GM21786 (cell line): Measurements from ENCODE around the gene RASD1.
"Not testable (repeated sequence)": the region's sequence is repeated elsewhere in the genome, so short reads cannot be mapped to it uniquely, and the experiment has no call there.

Experiments used
- ATAC-seq: cut with Tn5 transposase; IDR thresholded peaks from one replicate; pipeline ENCODE4 v1.9.1; 2021; ENCODE audit not compliant: unreplicated experiment

The RASD1 gene

GRCh38 chr17:17472333-17472920 is 23.8 kb downstream of the RASD1 start:
- no peak for ATAC-seq

DNA sequence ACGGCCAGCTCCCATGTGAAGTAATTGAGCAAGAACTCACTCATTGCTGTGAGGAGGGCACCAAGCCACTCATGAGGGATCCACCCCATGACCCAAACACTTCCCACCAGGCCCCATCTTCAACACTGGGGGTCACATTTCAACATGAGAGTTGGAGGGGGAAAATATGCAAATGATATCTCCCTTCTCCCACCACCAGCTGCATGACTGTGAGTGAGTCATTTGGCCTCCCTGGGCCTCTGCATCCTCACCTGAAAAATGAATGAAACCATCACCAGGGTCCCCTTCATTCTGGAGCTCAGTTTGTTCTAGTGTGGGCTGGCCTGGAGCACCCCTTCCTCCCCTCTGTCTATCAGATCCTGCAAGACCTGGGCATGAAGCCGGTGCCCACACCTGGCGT is 26.2 kb downstream of the RASD1 start:
- no peak for ATAC-seq

GRCh38 chr17:17469358-17469757 is 26.8 kb downstream of the RASD1 start:
- no peak for ATAC-seq

DNA sequence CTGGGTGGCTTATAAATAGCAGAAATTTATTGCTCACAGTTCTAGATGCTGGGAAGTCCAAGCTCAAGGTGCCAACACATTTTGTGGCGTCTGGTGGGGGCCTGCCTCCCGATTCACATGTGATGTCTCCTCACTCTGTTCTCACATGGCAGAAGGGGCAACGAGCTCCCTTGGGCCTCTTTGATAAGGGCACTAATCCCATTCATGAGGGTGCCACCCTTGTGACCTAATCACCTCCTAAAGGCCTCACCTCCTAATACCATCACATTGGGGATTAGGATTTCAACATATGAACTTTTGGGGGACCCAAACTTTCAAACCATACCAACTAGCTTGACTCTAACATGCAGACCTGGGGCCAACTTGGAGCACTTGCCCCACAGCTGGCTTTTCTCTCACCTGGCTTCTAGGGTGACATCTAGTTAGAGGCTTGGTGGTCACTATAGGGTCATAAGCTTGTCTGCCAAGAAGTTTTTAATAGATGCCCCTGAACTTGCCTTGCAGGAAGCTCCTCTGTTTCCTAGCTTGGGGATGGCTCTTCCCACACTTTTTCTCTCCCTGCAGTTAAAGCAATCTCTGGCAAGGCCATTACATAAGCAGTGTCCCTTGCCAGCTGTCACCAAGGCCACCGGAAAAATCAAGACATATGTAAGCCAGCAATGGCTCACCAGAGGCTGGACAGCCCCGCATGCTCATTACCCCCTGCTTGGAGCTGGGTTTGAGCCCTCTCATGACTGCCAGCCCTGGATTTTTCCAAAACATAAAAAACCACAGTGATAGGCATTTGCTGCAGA is 27.8 kb downstream of the RASD1 start:
- no peak for ATAC-seq

DNA sequence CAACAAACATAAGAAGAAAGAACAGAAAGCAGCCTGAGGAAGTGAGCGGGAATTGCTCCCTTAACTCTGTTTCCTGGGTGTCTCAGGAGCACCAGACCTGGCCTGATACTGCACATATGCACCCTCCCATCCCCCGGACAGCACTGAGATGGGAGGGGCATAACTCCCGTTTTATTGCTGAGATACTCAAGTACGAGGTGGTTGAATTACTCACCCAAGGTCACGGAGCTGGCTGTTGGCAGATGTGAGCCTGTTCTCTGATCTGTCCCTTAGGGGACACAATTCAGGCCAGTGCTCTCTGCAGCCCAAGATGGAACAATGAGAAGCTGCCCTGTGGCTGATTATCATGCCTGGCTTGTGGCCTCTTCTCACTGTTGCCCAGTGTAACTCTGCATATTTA is 28.5 kb downstream of the RASD1 start:
- ATAC-seq = no peak

- no peak for ATAC-seq
Measured at GRCh38 chr17:17467016-17467415, 29.2 kb downstream of the RASD1 start.

DNA sequence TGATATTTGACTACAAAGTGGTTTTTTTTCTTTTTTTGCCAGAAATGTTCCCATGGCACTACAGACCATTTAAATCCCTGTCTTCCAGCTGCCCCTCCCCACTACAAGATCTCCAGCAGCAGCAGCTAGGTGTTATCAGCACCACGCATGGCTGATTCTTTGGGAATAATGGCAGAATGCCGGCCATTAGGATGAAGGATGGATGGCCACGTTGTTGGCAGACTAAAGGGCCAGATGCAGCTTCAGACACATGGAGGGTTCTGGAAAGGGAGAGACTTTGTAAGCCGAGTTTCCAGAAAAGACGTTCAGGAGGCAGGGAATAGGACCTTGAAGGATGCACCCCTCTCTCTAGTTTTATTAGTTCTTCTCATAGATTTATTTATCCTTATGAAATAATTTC is 29.7 kb downstream of the RASD1 start:
- ATAC-seq = no peak

GRCh38 chr17:17465878-17466277 is 30.3 kb downstream of the RASD1 start:
- not testable (repeated sequence) for ATAC-seq

DNA sequence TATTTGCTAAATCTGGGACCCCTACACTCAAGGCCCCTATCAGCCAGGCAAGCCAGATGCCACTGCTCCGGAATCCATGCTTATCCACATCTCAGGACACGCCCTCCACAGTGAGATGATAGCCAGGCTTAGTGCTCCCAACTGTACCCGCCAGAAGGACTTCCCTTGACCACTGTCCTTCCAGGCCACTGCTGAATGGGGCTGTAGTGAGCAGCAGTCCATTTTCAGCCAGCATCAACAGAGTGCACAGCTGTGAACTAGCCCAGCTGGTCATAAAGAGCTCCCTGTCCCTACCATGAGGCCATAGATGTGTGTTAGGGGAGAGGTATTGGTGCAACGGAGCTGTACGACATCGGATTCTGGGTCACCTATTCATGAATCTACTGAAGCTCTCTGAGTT is 32.4 kb downstream of the RASD1 start:
- no peak for ATAC-seq

GRCh38 chr17:17462048-17462824 is 34.0 kb downstream of the RASD1 start:
- no peak for ATAC-seq

- no peak for ATAC-seq
Measured at GRCh38 chr17:17460038-17460437, 36.2 kb downstream of the RASD1 start.

DNA sequence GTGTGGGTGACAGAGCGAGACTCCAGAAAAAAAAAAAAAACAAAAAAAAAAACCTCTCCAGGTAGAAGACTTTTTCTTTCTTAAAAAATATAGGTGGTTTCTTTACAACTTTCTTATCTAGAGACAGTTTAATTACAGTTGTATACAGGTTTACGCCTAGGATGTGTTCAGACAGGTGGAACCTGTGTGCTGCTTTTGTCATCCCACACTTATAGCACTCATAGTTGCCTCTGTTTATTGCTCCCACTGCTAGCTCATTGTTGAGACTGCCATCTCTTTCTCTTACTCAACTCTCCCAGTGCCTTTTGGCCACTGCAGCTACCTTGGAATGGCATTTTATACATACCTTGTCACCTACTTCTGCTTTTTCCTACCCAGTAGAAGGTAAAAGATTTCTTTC is 38.5 kb downstream of the RASD1 start:
- ATAC-seq = no peak

- ATAC-seq = no peak
Measured at GRCh38 chr17:17456251-17456650, 39.9 kb downstream of the RASD1 start.

DNA sequence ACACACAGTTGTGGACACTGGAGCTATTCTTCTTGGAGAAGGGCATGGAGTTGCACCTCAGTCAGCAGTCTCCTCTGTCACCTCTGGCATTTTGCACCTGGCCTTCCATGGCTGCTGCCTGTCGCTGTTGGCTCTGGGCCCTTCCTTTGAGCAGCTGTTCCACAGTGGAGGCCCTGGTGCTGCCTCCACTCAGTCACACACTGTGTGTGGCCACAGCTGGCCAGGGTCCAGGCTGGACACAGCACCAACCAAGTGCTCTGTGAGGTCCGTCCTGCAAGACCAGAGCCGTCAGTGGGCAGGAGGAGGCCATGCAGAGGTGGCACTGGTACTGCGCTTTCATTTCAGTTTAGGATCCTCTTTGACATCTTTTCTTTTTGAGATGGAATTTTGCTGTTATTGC is 41.0 kb downstream of the RASD1 start:
- ATAC-seq = no peak

DNA sequence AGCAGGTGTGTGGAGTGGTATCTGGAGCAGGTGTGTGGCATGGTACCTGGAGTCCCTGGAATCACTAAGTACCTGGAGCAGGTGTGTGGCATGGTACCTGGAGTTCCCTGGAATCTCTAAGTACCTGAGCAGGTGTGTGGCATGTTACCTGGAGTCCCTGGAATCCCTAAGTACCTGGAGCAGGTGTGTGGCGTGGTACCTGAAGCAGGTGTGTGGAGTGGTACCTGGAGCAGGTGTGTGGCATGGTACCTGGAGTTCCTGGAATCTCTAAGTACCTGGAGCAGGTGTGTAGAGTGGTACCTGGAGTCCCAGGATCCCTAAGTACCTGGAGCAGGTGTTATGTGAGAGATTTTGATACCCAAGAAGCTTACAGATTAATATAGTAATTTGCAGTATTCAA is 41.5 kb downstream of the RASD1 start:
- ATAC-seq = not testable (repeated sequence)

- no peak for ATAC-seq
Measured at GRCh38 chr17:17454276-17454675, 41.9 kb downstream of the RASD1 start.

DNA sequence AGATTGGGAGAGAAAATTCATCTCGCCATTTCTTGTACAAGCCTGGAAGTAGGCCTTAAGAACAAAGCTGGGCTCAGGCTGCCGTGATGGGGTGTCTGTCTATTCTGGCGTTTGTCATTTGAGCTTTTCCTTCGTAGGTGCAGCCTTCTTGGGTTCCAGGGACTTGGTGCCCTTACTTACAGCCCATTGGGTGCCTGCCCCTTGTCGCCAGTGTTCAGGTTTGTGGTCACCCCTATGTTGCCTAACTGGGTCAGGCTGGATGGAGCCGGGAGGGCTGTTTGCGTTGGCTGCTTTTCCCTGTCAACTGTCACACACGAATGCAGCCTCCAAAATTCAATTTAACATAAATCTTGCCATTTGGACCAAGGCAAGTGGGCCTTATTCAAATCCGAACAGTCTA is 43.1 kb downstream of the RASD1 start:
- no peak for ATAC-seq

DNA sequence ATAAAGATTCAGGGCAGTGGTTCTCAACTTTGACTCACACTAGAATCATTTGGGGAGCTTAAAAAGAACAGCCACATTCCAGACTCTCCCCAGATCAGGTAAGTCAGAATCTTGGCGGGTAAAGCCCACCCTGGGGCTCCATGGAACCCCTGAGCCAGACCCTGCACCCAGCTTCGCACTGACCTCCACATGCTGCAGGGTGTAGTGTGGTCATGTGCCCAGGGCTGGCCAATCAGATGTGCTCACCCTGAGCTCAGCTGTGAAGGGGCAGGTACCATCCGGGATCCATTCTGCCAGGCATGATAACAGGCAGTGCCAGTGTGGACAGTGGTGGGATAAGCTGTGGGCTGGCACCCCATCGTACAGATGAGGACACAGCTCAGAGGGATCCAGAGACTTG is 47.5 kb downstream of the RASD1 start:
- no peak for ATAC-seq

DNA sequence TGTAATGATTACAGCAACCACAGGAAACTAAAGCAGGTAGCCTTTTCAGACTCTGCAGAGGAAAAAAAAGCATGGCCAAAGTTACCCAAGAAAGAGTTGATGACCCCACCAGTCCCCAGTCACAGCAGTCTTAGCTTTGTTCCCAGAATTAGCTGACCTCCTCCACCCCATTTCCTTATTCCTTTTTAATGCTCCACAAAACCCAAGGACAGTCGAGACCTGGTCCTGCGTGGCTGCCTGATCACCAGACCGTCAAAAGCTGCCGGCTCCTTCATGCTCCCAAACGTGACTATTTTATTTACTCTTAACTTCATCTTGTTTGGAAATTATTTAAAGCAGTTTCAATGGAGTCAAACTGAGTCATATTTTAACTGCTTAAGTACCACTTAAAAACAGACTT is 48.1 kb downstream of the RASD1 start:
- no peak for ATAC-seq

GRCh38 chr17:17447264-17447663 is 48.9 kb downstream of the RASD1 start:
- no peak for ATAC-seq

DNA sequence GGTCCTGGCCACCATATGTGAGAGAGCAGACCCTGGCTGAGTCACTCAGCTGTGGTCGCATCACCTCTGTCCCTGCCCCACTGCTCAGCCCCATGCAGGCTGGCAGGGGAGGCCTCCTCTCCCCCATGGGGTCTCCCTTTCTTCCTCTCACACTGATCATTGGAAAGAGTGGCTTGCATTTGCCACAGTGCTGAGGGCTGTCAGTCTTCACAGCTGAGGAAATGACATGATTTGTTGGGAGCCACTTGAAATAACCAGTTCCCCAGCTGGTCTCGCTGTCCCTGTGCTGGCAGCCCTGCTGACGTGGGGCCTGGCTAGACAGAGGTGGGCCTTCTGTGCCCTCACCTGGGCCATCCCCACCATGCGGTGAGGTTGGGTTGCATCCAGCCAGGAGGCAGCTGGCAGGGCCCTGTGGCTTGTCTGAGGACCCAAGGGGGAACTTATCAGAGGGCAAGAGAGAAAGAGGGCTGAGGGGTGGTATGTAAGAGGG is 49.5 kb downstream of the RASD1 start:
- no peak for ATAC-seq
